Coronary artery (tissue), 2 donors: Measurements from ENCODE around the gene OLFML2A.
A peak's percentile ranks its signal among the peaks of the same experiment; 100 is the strongest.

Source experiments
- DNase-seq: peaks from one replicate; pipeline ENCODE4 v3.0.0-alpha.2; 2017; ENCODE audit warnings: low spot score
- H3K27ac ChIP-seq, 2 donors: fragments of 200-600 bp; sonication (generic); one replicate each; pipeline ENCODE4 v1.5.1; 2016 to 2019
- H3K4me3 ChIP-seq: fragments of 200-600 bp; sonication (generic); 2 replicates; pipeline ENCODE4 v1.5.1; 2016; ENCODE audit warnings: mild to moderate bottlenecking, moderate library complexity
- CTCF ChIP-seq: fragments of 200-600 bp; sonication (generic); IDR thresholded peaks from one replicate; pipeline ENCODE4 v1.5.1; 2019; ENCODE audit warnings: antibody characterized with exemption

OLFML2A gene

GRCh38 chr9:124808246-124808956, 31.5 kb downstream of the OLFML2A start:
- no peak for DNase-seq
- TF ChIP-seq CTCF: no peak
- Histone ChIP-seq H3K4me3 (no peak overlapping the region), H3K27ac (no peak overlapping the region)

GRCh38 chr9:124809211-124809610, 32.3 kb downstream of the OLFML2A start:
- H3K27ac ChIP-seq: no peak overlapping the region
- no peak for TF ChIP-seq CTCF
- H3K4me3 ChIP-seq: no peak overlapping the region
- no peak for DNase-seq

GRCh38 chr9:124809741-124810500, 33.0 kb downstream of the OLFML2A start:
- DNase-seq: no peak
- Histone ChIP-seq H3K4me3 (no peak overlapping the region), H3K27ac (peak overlapping the region in 1 of 2 donors; percentile 82)
- TF ChIP-seq CTCF: no peak

GRCh38 chr9:124810663-124811355, 33.9 kb downstream of the OLFML2A start:
- no peak for TF ChIP-seq CTCF
- peak overlapping the region; percentile 52 to 82 for H3K27ac ChIP-seq
- no peak overlapping the region for H3K4me3 ChIP-seq
- DNase-seq: peak; percentile 70

- peak overlapping the region in 1 of 2 donors; percentile 82 for H3K27ac ChIP-seq
- no peak for DNase-seq
- no peak overlapping the region for H3K4me3 ChIP-seq
- no peak for TF ChIP-seq CTCF
Observed at GRCh38 chr9:124812441-124812876, 35.5 kb downstream of the OLFML2A start.

GRCh38 chr9:124813041-124813440, 36.1 kb downstream of the OLFML2A start:
- no peak for TF ChIP-seq CTCF
- Histone ChIP-seq H3K27ac (no peak overlapping the region), H3K4me3 (no peak overlapping the region)
- DNase-seq: no peak
